ENCODE results near the gene DLL3.

The DLL3 gene

GRCh38 chr19:39469567-39469966 is 29.2 kb upstream of the DLL3 start:
- TF ChIP-seq CTCF (IDR thresholded peaks at IDR 0.05; ENCODE audit: low read depth, low read length): no peak
- DNase-seq (ENCODE audit: extremely low read depth, low read depth): no peak

GRCh38 chr19:39470724-39471339 is 27.9 kb upstream of the DLL3 start:
- TF ChIP-seq CTCF (IDR thresholded peaks at IDR 0.05; ENCODE audit: low read depth, low read length): no peak
- DNase-seq (ENCODE audit: extremely low read depth, low read depth): no peak

GRCh38 chr19:39471756-39472536 is 26.8 kb upstream of the DLL3 start:
- TF ChIP-seq CTCF (IDR thresholded peaks at IDR 0.05; ENCODE audit: low read depth, low read length): no peak
- no peak for DNase-seq (ENCODE audit: extremely low read depth, low read depth)

- no peak for DNase-seq (ENCODE audit: extremely low read depth, low read depth)
- no peak for TF ChIP-seq CTCF (IDR thresholded peaks at IDR 0.05; ENCODE audit: low read depth, low read length)
Observed at GRCh38 chr19:39472746-39473442, 25.9 kb upstream of the DLL3 start.

- no peak for TF ChIP-seq CTCF (IDR thresholded peaks at IDR 0.05; ENCODE audit: low read depth, low read length)
- no peak for DNase-seq (ENCODE audit: extremely low read depth, low read depth)
Observed at GRCh38 chr19:39473443-39473960, 25.2 kb upstream of the DLL3 start.

GRCh38 chr19:39474139-39474620 is 24.6 kb upstream of the DLL3 start:
- TF ChIP-seq CTCF (IDR thresholded peaks at IDR 0.05; ENCODE audit: low read depth, low read length): peak; percentile 92
- DNase-seq (ENCODE audit: extremely low read depth, low read depth): no peak

All from AG09319 (cell line).